NK-92 treated with Interleukin-12 subunit alpha and Interleukin-12 subunit beta, amount 100 ng/mL, for 24 hours (cell line): Measurements from ENCODE around the gene ELOVL5.

Experiments used
- DNase-seq: peaks from one replicate; lab custom pipeline; 2025; lab: John Stamatoyannopoulos, UW

The ELOVL5 gene

DNA sequence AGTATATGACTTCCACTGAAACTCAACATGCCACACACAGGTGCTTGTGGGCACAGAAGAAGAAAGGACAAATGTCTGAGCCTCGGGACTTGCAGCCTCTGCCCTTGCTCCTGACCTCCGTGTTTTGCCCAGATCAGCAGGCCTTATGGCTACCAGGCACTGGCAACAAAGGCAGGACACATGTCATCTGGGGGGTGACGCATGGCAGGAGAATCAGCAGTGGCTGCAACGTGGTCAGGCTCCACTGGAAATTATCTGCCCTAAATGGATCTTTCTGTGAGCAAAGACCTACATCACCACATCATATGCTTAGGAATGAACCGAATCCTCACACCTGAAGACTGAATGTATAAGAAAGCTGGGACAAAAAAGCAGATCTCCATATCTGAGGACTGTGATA is 78.9 kb downstream of the ELOVL5 start:
- no peak for DNase-seq

GRCh38 chr6:53268858-53269608 is 79.7 kb downstream of the ELOVL5 start:
- no peak for DNase-seq

GRCh38 chr6:53266553-53267090 is 82.1 kb downstream of the ELOVL5 start:
- no peak for DNase-seq

- DNase-seq: no peak
Observed at GRCh38 chr6:53264915-53265607, 83.7 kb downstream of the ELOVL5 start.

DNA sequence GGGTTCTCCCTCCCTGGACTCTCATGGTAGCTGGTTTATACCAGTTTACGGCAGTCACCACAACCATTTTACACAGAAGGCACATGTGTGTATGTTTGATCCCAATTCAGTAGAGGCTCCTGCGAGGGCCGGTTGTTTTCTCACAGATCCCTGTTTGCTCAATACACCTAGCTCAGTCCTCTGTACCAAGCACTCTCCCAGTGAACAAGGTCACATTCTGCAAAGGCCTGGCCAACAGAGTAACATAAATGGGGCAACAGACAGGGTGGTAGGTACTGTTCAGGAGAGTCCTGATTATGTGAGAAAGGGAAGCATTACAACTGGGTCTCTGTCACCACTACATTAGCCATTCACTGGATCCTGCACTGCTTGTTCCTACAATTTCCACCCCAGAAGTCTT is 84.4 kb downstream of the ELOVL5 start:
- no peak for DNase-seq

DNA sequence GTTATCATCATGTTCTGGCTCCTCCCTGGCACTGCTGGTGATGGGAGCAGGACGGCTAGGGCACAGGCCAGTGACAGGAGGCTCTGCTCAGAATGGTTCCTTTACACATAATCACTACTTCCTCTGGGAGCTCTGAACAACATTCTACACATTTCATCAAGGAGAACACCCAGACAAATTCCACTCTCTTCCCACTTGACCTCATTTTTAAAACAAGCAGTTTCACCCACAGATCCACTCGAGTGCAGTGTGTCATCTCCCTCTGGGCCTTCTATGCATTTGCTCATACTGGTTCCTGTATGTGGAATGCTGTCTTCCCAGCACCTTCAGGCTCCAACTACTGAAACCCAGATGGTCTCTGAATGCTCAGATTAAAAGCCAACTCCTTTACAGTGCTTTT is 84.8 kb downstream of the ELOVL5 start:
- no peak for DNase-seq

GRCh38 chr6:53259860-53260580 is 88.7 kb downstream of the ELOVL5 start:
- DNase-seq: no peak

DNA sequence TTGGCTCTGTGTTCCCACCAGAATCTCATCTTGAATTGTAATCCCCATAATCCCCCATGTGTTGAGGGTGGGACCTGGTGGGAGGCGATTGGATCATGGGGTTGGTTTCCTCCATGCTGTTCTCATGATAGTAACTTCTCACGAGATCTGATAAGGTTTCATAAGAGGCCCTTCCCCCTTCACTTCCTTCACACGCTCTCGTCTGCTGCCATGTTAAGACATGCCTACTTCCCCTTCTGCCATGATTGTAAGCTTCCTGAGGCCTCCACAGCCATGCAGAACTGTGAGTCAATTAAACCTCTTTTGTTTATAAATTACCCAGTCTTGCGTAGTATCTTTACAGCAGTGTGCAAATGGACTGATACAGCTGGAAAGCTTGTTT is 90.0 kb downstream of the ELOVL5 start:
- no peak for DNase-seq

- DNase-seq: no peak
Observed at GRCh38 chr6:53258076-53258773, 90.5 kb downstream of the ELOVL5 start.

DNA sequence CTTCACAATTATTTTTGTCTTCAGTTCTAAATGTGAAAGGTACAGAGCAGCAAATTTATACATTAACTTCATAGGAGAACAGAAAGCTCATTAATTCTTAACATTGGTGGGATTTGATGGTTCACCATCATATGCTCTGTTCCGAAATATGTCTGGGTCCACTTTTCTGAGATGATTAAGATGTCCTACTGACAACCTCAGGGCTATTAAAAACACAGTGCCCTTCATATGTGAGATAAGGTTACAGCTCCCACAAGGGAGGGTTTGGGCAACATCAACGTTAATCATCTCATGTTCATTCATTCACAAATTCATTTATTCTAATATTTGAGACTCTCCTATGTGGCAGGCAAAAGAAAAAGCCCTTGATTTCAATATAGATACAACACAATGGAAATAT is 91.2 kb downstream of the ELOVL5 start:
- no peak for DNase-seq

GRCh38 chr6:53257001-53257400 is 91.7 kb downstream of the ELOVL5 start:
- no peak for DNase-seq

GRCh38 chr6:53252177-53252692 is 96.5 kb downstream of the ELOVL5 start:
- no peak for DNase-seq

GRCh38 chr6:53251033-53251672 is 97.6 kb downstream of the ELOVL5 start:
- DNase-seq: no peak

GRCh38 chr6:53250176-53251032 is 98.3 kb downstream of the ELOVL5 start:
- no peak for DNase-seq

DNA sequence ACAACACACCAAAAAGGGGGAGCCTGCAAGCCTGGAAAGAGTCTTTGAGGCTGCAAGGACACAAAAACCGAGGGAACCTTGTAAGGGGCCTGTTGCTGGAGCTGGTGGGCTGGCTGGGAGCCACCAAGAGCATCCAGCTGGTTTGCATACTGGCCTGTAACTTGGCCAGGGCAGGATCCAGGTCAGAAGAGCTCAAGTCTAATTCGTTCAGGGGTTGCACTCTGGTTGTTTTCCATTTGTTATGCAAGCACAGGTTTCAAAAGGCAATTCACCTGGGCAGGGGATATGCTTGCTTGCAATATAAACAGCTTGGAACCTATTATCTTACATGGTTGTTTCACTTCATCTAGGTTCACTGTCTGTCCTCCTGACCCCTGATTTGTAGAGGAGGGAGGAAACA is 101.8 kb downstream of the ELOVL5 start:
- no peak for DNase-seq

- peak; percentile 37 for DNase-seq
Observed at GRCh38 chr6:53244958-53245357, 103.8 kb downstream of the ELOVL5 start.

DNA sequence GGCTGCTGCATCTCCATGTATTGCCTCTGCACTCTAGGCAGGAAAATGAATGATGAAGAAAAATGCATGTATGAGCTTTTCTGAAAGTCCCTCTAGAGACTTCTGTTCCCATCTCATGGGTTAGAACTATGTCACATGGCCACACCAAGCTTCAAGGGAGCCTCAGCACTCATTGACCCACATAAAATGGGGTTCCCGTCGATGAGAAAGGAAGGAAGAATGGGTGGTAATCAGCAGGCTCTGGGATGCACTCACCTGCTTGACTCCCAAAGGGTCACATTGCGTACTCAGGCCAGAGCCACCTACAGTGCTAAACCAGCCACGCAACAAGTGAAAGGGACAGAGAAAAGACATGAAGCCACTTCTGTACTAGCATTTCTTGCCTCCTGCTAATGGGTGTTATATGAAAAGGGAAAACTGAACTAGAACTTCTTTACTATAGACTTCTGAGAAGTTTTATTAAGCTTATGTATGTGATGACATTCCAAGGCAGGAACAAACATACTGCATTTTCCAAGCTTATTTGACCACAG is 104.3 kb downstream of the ELOVL5 start:
- no peak for DNase-seq

DNA sequence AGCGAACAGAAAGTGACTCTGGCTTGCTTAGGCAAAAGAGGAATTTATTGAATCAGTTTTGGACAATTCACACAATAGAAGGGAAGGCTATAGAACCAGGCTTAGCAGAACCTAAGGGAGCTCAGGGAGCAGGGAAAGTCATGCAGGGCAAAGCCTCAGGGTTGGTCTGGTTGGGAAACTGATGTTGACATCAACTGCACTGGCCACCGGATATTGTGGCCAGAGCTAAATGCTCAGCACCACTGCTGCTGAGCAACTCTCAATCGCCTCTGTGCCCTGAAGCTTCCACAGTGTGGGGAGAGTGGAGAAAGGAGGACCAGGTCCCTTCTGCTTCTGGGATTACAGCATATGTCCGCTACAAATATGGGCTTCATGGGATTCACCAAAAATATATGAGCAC is 106.8 kb downstream of the ELOVL5 start:
- no peak for DNase-seq

- no peak for DNase-seq
Observed at GRCh38 chr6:53240761-53241160, 108.0 kb downstream of the ELOVL5 start.

- DNase-seq: no peak
Observed at GRCh38 chr6:53240139-53240538, 108.6 kb downstream of the ELOVL5 start.
